ENCODE measurements around the gene CLEC3B.

GRCh38 chr3:45023675-45024074 is 2.4 kb upstream of the CLEC3B start:
- TF ChIP-seq TAF1 (IDR thresholded peaks at IDR 0.05; ENCODE audit: low read depth, low read length), result no peak
- TF ChIP-seq, protein P1, sequence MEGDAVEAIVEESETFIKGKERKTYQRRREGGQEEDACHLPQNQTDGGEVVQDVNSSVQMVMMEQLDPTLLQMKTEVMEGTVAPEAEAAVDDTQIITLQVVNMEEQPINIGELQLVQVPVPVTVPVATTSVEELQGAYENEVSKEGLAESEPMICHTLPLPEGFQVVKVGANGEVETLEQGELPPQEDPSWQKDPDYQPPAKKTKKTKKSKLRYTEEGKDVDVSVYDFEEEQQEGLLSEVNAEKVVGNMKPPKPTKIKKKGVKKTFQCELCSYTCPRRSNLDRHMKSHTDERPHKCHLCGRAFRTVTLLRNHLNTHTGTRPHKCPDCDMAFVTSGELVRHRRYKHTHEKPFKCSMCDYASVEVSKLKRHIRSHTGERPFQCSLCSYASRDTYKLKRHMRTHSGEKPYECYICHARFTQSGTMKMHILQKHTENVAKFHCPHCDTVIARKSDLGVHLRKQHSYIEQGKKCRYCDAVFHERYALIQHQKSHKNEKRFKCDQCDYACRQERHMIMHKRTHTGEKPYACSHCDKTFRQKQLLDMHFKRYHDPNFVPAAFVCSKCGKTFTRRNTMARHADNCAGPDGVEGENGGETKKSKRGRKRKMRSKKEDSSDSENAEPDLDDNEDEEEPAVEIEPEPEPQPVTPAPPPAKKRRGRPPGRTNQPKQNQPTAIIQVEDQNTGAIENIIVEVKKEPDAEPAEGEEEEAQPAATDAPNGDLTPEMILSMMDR (IDR thresholded peaks at IDR 0.05; ENCODE audit: control extremely low read depth in 1 of 3, insufficient read depth in 1 of 3, low read depth in 1 of 3, low read length in 3 of 3), result no peak
- no peak for TF ChIP-seq CHD1 (IDR thresholded peaks at IDR 0.05; ENCODE audit: low read depth, low read length)
- TF ChIP-seq CBX8 (IDR thresholded peaks at IDR 0.05; ENCODE audit: borderline replicate concordance, low read depth, low read length), result no peak
- TF ChIP-seq POLR2A (IDR thresholded peaks at IDR 0.05; ENCODE audit: control extremely low read depth in 1 of 2, low read depth in 2 of 2, low read length in 2 of 2), result no peak
- no peak for TF ChIP-seq MAFK (IDR thresholded peaks at IDR 0.05; ENCODE audit: low read depth, low read length)
- no peak for TF ChIP-seq ATF3 (IDR thresholded peaks at IDR 0.05; ENCODE audit: insufficient read depth, low read depth, low read length)
- TF ChIP-seq GABPA (IDR thresholded peaks at IDR 0.05; ENCODE audit: borderline replicate concordance, insufficient read depth, low read length), result no peak
- no peak for TF ChIP-seq EP300 (IDR thresholded peaks at IDR 0.05; ENCODE audit: borderline replicate concordance in 1 of 2, low read depth in 2 of 2, low read length in 2 of 2)
- no peak for TF ChIP-seq CTBP2 (IDR thresholded peaks at IDR 0.05; ENCODE audit: borderline replicate concordance, insufficient read depth, insufficient read length, low read length)
- TF ChIP-seq POLR2AphosphoS5 (IDR thresholded peaks at IDR 0.05; ENCODE audit: low read depth, low read length), result no peak
- no peak for TF ChIP-seq TBP (IDR thresholded peaks at IDR 0.05; ENCODE audit: low read depth, low read length)
- no peak for TF ChIP-seq RAD21 (IDR thresholded peaks at IDR 0.05 in 1 of 2, conservative IDR thresholded peaks at IDR 0.05 in 1 of 2; ENCODE audit: low read depth in 2 of 2, low read length in 2 of 2)
- TF ChIP-seq HDAC6 (IDR thresholded peaks at IDR 0.05; ENCODE audit: low read depth, low read length), result no peak
